Measurements from ENCODE around the gene MEP1B.
"Not testable (repeated sequence)": the region's sequence is repeated elsewhere in the genome, so short reads cannot be mapped to it uniquely, and the experiment has no call there.

Gene MEP1B

GRCh38 chr18:32157580-32157979 is 32.3 kb upstream of the MEP1B start:
- Histone ChIP-seq H3K4me3 (ENCODE audit: low read depth, low read length) (no peak overlapping the region), H3K27ac (no peak overlapping the region), H2AFZ (peak overlapping the region; percentile 45), H3K4me1 (no peaks in the 10 kb centered on the region), H3K27me3 (ENCODE audit: control insufficient read depth, insufficient read depth, low read length) (no peaks in the 10 kb centered on the region), H3K36me3 (ENCODE audit: control insufficient read depth, insufficient read depth, low read length) (no peaks in the 10 kb centered on the region), H3K9ac (no peak overlapping the region), H3K9me3 (ENCODE audit: control insufficient read depth, low read length) (no peaks in the 10 kb centered on the region), H3K79me2 (no peaks in the 10 kb centered on the region), H3K4me2 (ENCODE audit: low read length) (no peak overlapping the region)
- no peak for TF ChIP-seq CTCF (IDR thresholded peaks at IDR 0.05)

GRCh38 chr18:32158108-32158624 is 31.7 kb upstream of the MEP1B start:
- Histone ChIP-seq H3K79me2 (no peaks in the 10 kb centered on the region), H3K9ac (no peak overlapping the region), H3K27me3 (ENCODE audit: control insufficient read depth, insufficient read depth, low read length) (no peaks in the 10 kb centered on the region), H3K4me2 (ENCODE audit: low read length) (peak overlapping the region; percentile 63), H3K4me3 (ENCODE audit: low read depth, low read length) (no peak overlapping the region), H2AFZ (peak overlapping the region; percentile 45), H3K36me3 (ENCODE audit: control insufficient read depth, insufficient read depth, low read length) (no peaks in the 10 kb centered on the region), H3K4me1 (no peaks in the 10 kb centered on the region), H3K27ac (no peak overlapping the region), H3K9me3 (ENCODE audit: control insufficient read depth, low read length) (no peaks in the 10 kb centered on the region)
- peak; percentile 79 for TF ChIP-seq CTCF (IDR thresholded peaks at IDR 0.05)

GRCh38 chr18:32158631-32159030 is 31.2 kb upstream of the MEP1B start:
- H3K4me3 ChIP-seq (ENCODE audit: low read depth, low read length); H3K27ac ChIP-seq; H3K79me2 ChIP-seq; H3K4me1 ChIP-seq; H3K27me3 ChIP-seq (ENCODE audit: control insufficient read depth, insufficient read depth, low read length); H3K4me2 ChIP-seq (ENCODE audit: low read length); H3K36me3 ChIP-seq (ENCODE audit: control insufficient read depth, insufficient read depth, low read length); H3K9me3 ChIP-seq (ENCODE audit: control insufficient read depth, low read length); H2AFZ ChIP-seq; H3K9ac ChIP-seq: not testable (repeated sequence)

GRCh38 chr18:32160547-32160946 is 29.3 kb upstream of the MEP1B start:
- H3K9ac ChIP-seq, result no peak overlapping the region
- H2AFZ ChIP-seq, result no peak overlapping the region
- no peaks in the 10 kb centered on the region for H3K27me3 ChIP-seq (ENCODE audit: control insufficient read depth, insufficient read depth, low read length)
- H3K4me1 ChIP-seq, result no peaks in the 10 kb centered on the region
- no peaks in the 10 kb centered on the region for H3K79me2 ChIP-seq
- H3K4me2 ChIP-seq (ENCODE audit: low read length), result no peak overlapping the region
- H3K9me3 ChIP-seq (ENCODE audit: control insufficient read depth, low read length), result no peaks in the 10 kb centered on the region
- H3K27ac ChIP-seq, result no peak overlapping the region
- H3K36me3 ChIP-seq (ENCODE audit: control insufficient read depth, insufficient read depth, low read length), result no peaks in the 10 kb centered on the region
- TF ChIP-seq CTCF (IDR thresholded peaks at IDR 0.05), result no peak
- H3K4me3 ChIP-seq (ENCODE audit: low read depth, low read length), result no peak overlapping the region

GRCh38 chr18:32167980-32168730 is 21.7 kb upstream of the MEP1B start:
- Histone ChIP-seq H3K9me3 (ENCODE audit: control insufficient read depth, low read length) (no peaks in the 10 kb centered on the region), H3K9ac (no peak overlapping the region), H3K36me3 (ENCODE audit: control insufficient read depth, insufficient read depth, low read length) (no peaks in the 10 kb centered on the region), H3K79me2 (no peaks in the 10 kb centered on the region), H3K4me3 (ENCODE audit: low read depth, low read length) (no peak overlapping the region), H3K4me1 (no peaks in the 10 kb centered on the region), H2AFZ (no peak overlapping the region), H3K27ac (no peak overlapping the region), H3K27me3 (ENCODE audit: control insufficient read depth, insufficient read depth, low read length) (no peaks in the 10 kb centered on the region), H3K4me2 (ENCODE audit: low read length) (no peak overlapping the region)
- TF ChIP-seq CTCF (IDR thresholded peaks at IDR 0.05), result no peak
